Motor neuron (in vitro differentiated cells): ENCODE measurements around the gene POLA2. TPM values are rescaled to one million over a fixed set of nuclear protein-coding genes. Genes with fewer than 3 reads are reported as not detected.

Source experiments
- ATAC-seq, 8 experiments: fragments of 200-7000 bp; cut with Tn5 transposase; replicated peaks in 6 of 8; 2 replicates each; pipeline ENCODE4 v1.8.0; 2021; ENCODE audit warnings: mild to moderate bottlenecking in 8 of 8, moderate library complexity in 8 of 8
- H3K27ac ChIP-seq, 2 donors: fragments of 250-450 bp; sonication (Bioruptor Pico); 2 replicates each; pipeline ENCODE4 v1.9.0; 2021; ENCODE audit warnings: antibody characterized with exemption in 2 of 2, mild to moderate bottlenecking in 2 of 2, moderate library complexity in 1 of 2
- H3K4me1 ChIP-seq, 2 donors: fragments of 250-450 bp; sonication (Bioruptor Pico); replicated peaks in 1 of 2; 2 replicates each; pipeline ENCODE4 v1.6.1; 2021; ENCODE audit warnings: antibody characterized with exemption in 2 of 2, mild to moderate bottlenecking in 2 of 2, moderate library complexity in 1 of 2
- H3K4me3 ChIP-seq, 5 donors: fragments of 250-450 bp; sonication (Bioruptor Pico); 2 replicates each; pipeline ENCODE4 v1.9.0; 2021; ENCODE audit warnings: antibody characterized with exemption in 5 of 5, mild to moderate bottlenecking in 5 of 5, moderate library complexity in 4 of 5
- WGBS, 10 experiments: fragments of 450-650 bp; shearing (Covaris generic); methylation state at CpG; one replicate each; pipeline ENCODE4 v1.0.0; 2022; 5-methylcytosine and 5-hydroxymethylcytosine counted together
- in situ Hi-C, 9 experiments: fragments of 400-800 bp; cut with MboI; loops; one replicate each; pipeline ENCODE4 v1.15.0; 2021; ENCODE audit warnings: low sequenced_read_pairs in 9 of 9, low pct_unique_long_range_greater_than_20kb in 2 of 9; ENCODE audit not compliant: unreplicated experiment in 9 of 9
- total RNA-seq, 8 experiments: library from RNA; unstranded; fragments of 300-600 nt; gene quantifications; 2 replicates each; pipeline versions ENCODE4 v1.2.3 to v1.2.4, GENCODE V29; 2022

Gene POLA2
- total RNA-seq, 8 experiments from 2014 or later, result 2.9 to 22.0 (median 6.0) TPM

- in situ Hi-C loops, result loop anchor here in 2 of 9 experiments (10.0 kb wide), 1 partner anchor 46 kb away; no protein-coding TSS in a partner anchor
- WGBS, 10 experiments, result 54 to 96% (median 86%) methylated on average over 2 of the region's 2 CpGs; no CpG with 5 or more reads in 3 of the 10 experiments
- ATAC-seq, result no peak
Measured at GRCh38 chr11:65278356-65278755, 16.6 kb downstream of the POLA2 start.

GRCh38 chr11:65279279-65279678 lies 17.5 kb downstream of the POLA2 start:
- in situ Hi-C loops, result loop anchor here in 2 of 9 experiments (10.0 kb wide), 1 partner anchor 46 kb away; no protein-coding TSS in a partner anchor

More at GRCh38 chr11:65278356-65278755, 16.6 kb downstream of the POLA2 start:
- H3K4me3 ChIP-seq, result no peak overlapping the region
- no peak overlapping the region for H3K27ac ChIP-seq
- no peaks in the 10 kb centered on the region for H3K4me1 ChIP-seq

DNA sequence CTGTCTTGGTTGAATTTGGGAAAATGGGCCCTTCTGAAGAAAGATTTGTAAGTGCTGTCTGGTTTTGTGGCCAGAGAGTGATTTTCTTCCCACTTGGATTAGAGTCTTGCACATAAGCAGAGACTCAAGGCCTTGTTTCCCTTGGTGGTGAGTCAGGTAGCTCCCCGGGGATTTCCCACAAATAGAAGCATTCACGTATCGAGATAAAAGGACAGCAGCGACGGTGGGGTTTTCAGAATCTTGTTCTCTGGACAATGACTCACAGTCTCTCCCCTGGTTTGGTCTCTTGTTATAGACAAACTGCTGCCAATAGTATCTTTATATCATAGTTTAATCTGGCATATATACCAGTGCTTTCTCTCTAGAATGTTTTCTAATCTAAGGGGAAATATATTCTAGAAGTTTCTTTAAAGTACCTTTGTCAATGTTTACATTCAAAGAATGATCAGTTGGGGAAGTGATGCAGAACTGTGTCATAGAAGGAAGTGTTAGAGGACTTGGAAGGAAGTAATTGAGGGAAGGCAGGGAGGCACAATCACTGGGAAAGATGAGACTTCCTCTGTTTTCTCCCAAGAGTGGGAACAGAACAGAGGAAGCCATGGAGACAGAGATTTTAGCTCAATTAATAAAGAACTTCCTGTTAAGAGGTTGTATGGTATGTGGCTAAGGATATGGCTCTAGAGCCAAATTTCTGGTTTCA lies 18.1 kb downstream of the POLA2 start:
- Histone ChIP-seq H3K27ac (no peak overlapping the region), H3K4me3 (no peak overlapping the region), H3K4me1 (no peaks in the 10 kb centered on the region)
- 8 to 79% (median 68%) methylated on average over 1 to 5 of the region's 5 CpGs; no CpG with 5 or more reads in 1 of the 10 experiments for WGBS, 10 experiments
- in situ Hi-C loops, result loop anchor here in 2 of 9 experiments (10.0 kb wide), 1 partner anchor 45 kb away; no protein-coding TSS in a partner anchor
- ATAC-seq, result peak in 4 of 8 experiments; percentile 20 to 34 (median 26)

More at GRCh38 chr11:65279279-65279678, 17.5 kb downstream of the POLA2 start:
- H3K4me1 ChIP-seq, result no peaks in the 10 kb centered on the region
- WGBS, 10 experiments, result 89 to 100% (median 96%) methylated on average over 1 to 4 of the region's 4 CpGs; no CpG with 5 or more reads in 1 of the 10 experiments
- no peak overlapping the region for H3K27ac ChIP-seq
- no peak overlapping the region for H3K4me3 ChIP-seq
- no peak for ATAC-seq

GRCh38 chr11:65280646-65281045 lies 18.9 kb downstream of the POLA2 start:
- Histone ChIP-seq H3K4me1 (no peaks in the 10 kb centered on the region), H3K4me3 (no peak overlapping the region), H3K27ac (no peak overlapping the region)
- WGBS, 10 experiments, result 80 to 100% (median 94%) methylated on average over 1 to 4 of the region's 4 CpGs; no CpG with 5 or more reads in 5 of the 10 experiments
- in situ Hi-C loops, result no loop called here
- no peak for ATAC-seq

DNA sequence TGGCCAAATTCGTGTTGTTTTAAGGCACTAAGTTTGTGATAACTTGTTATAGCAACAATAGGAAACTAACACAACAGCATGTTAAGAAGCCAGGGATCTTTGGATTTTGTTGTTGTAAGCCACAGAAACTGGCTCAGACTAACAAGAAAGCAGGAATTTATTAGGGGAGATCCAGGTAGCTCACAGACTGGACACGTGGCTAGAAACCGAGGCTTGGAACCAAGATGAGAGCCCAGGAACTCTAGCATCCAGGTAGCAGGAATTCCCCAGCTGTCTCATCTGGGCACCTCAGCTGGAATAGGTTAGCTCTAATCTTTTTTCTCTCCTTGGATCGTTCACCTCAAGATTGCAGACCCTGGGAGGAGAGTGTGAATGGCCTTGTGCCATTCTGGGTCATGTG lies 24.9 kb downstream of the POLA2 start:
- Histone ChIP-seq H3K27ac (no peak overlapping the region), H3K4me1 (peaks cover 0 to under 1% of the 10 kb centered on the region in 2 donors), H3K4me3 (no peak overlapping the region)
- in situ Hi-C loops, result no loop called here
- 40 to 100% (median 83%) methylated on average over 1 to 4 of the region's 4 CpGs; no CpG with 5 or more reads in 1 of the 10 experiments for WGBS, 10 experiments
- ATAC-seq, result no peak

GRCh38 chr11:65287601-65288000 lies 25.8 kb downstream of the POLA2 start:
- Histone ChIP-seq H3K4me3 (no peak overlapping the region), H3K27ac (no peak overlapping the region), H3K4me1 (peaks cover 0 to 8% of the 10 kb centered on the region in 2 donors)
- in situ Hi-C loops, result no loop called here
- 100% methylated on average over 1 to 2 of the region's 2 CpGs; no CpG with 5 or more reads in 7 of the 10 experiments for WGBS, 10 experiments
- ATAC-seq, result no peak

- in situ Hi-C loops, result no loop called here
- ATAC-seq, result peak in 3 of 8 experiments; percentile 5 to 81 (median 10)
- no peak overlapping the region for H3K4me3 ChIP-seq
- WGBS, 10 experiments, result 68 to 100% (median 92%) methylated on average over 1 to 3 of the region's 6 CpGs; no CpG with 5 or more reads in 3 of the 10 experiments
- H3K27ac ChIP-seq, result no peak overlapping the region
- peaks cover 0 to 8% of the 10 kb centered on the region in 2 donors for H3K4me1 ChIP-seq
Measured at GRCh38 chr11:65288706-65289536, 27.2 kb downstream of the POLA2 start.

GRCh38 chr11:65290448-65291165 lies 28.8 kb downstream of the POLA2 start:
- no peak overlapping the region for H3K4me3 ChIP-seq
- peak in 4 of 8 experiments; percentile 18 to 86 (median 61) for ATAC-seq
- H3K27ac ChIP-seq, result no peak overlapping the region
- in situ Hi-C loops, result no loop called here
- H3K4me1 ChIP-seq, result peaks cover 0 to 8% of the 10 kb centered on the region in 2 donors
- 2 to 90% (median 80%) methylated on average over 1 to 8 of the region's 8 CpGs; no CpG with 5 or more reads in 1 of the 10 experiments for WGBS, 10 experiments

DNA sequence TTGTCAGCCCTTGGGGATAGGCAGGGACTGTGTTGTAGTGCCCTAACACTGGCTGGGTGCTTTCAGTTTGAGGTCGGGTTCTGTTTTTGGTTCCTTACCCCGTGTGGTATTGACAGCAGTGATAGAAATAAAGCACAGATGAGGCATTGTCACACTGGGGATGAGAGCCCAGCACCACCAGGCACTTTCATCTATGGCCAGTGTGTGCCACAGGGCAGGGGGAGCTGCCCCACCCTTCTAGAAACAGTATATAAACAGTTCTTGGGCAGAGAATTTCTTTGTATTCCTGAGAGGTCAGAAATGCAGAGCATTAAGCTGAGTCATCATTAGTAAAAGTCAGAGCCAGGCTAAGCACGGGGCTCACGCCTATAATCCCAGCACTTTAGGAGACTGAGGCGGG lies 29.9 kb downstream of the POLA2 start:
- peaks cover 0 to 8% of the 10 kb centered on the region in 2 donors for H3K4me1 ChIP-seq
- no peak overlapping the region for H3K4me3 ChIP-seq
- in situ Hi-C loops, result no loop called here
- 0 to 91% (median 5%) methylated on average over 1 to 4 of the region's 5 CpGs; no CpG with 5 or more reads in 4 of the 10 experiments for WGBS, 10 experiments
- peak overlapping the region in 1 of 2 donors; percentile 78 for H3K27ac ChIP-seq
- ATAC-seq, result peak in 5 of 8 experiments; percentile 29 to 61 (median 37)

DNA sequence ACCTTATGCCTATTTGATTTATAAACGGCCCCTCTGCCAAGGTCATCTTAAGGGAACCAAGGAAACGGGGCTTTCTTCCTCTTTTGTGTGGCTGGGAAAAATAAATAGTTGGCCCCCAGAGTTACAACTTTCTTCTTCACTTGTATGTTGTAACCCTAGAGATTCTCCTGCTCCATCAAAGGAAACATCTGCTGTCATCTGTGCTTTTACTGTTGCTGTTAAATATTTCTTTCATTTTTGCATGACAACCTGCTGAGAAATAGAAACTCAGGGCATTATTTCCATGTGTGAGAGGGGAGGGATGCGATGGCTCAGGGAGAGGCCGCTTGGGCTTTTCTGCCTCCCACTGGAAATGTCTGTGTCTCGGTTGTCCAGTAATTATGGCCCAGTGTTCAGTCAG lies 31.1 kb downstream of the POLA2 start:
- 75 to 94% (median 83%) methylated on average over 1 to 5 of the region's 5 CpGs; no CpG with 5 or more reads in 2 of the 10 experiments for WGBS, 10 experiments
- peak overlapping the region in 1 of 2 donors; percentile 74 for H3K27ac ChIP-seq
- H3K4me3 ChIP-seq, result no peak overlapping the region
- peak in 2 of 8 experiments; percentile 16 to 63 for ATAC-seq
- in situ Hi-C loops, result no loop called here
- peaks cover 4 to 11% of the 10 kb centered on the region in 2 donors for H3K4me1 ChIP-seq

GRCh38 chr11:65293909-65294381 lies 32.2 kb downstream of the POLA2 start:
- no peak for ATAC-seq
- peaks cover 14 to 22% of the 10 kb centered on the region in 2 donors for H3K4me1 ChIP-seq
- H3K27ac ChIP-seq, result no peak overlapping the region
- in situ Hi-C loops, result no loop called here
- WGBS, 10 experiments, result 79 to 100% (median 95%) methylated on average over 1 to 8 of the region's 10 CpGs; no CpG with 5 or more reads in 1 of the 10 experiments
- no peak overlapping the region for H3K4me3 ChIP-seq

DNA sequence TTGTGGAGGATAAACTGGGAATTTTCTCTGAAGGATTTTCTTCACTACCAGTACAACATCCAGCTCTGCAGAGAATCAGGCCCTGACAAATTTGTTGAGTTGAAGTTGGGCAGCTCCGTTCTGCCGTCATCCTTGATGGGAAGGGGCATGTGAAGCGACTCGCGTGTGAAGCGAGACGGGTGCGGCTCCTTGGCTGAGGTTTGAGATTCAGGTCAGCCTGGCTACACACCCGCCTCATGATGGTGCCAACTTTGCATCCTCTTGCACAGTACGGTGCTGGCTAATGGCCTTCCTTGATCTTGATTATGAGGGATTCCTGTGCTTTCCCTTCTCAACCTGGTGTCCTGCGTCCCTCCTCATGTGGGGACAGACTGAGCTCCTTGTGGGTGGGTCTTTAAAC lies 33.2 kb downstream of the POLA2 start:
- ATAC-seq, result no peak
- Histone ChIP-seq H3K4me3 (no peak overlapping the region), H3K4me1 (peaks cover 20 to 29% of the 10 kb centered on the region in 2 donors), H3K27ac (no peak overlapping the region)
- in situ Hi-C loops, result no loop called here
- 76 to 100% (median 92%) methylated on average over 1 to 10 of the region's 11 CpGs; no CpG with 5 or more reads in 4 of the 10 experiments for WGBS, 10 experiments
